ENCODE results near the gene BACH2.

Gene BACH2

DNA sequence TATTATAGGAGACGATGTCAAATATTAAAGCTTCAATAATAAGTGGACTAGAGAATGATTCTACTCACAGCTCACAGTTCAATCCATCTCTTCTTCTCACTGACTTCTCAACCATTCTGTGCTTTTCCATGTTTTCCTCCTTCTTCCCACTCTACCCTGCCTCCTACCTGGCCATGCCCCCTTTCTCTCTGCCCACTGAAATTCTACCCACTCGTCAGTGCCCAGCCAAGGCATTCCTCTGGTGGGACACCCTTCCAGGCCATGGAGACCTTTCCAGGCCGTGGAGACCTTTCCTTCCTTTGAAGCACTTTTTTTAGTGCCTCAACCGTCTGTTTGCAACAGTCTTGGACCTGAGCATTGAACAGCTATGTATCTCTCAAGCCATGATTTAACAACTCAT, 18.5 kb downstream of the BACH2 start:
- Histone ChIP-seq H2AFZ (no peak overlapping the region), H3K9ac (no peak overlapping the region), H3K4me1 (peaks cover 16% of the 10 kb centered on the region), H3K4me3 (ENCODE audit: low read depth, low read length) (no peak overlapping the region), H3K36me3 (ENCODE audit: control insufficient read depth, insufficient read depth, low read length) (no peaks in the 10 kb centered on the region), H3K79me2 (peaks cover 12% of the 10 kb centered on the region), H3K27ac (no peak overlapping the region), H3K27me3 (ENCODE audit: control insufficient read depth, insufficient read depth, low read length) (no peaks in the 10 kb centered on the region), H3K4me2 (ENCODE audit: low read length) (no peak overlapping the region), H3K9me3 (ENCODE audit: control insufficient read depth, low read length) (no peaks in the 10 kb centered on the region)
- TF ChIP-seq, protein P1, sequence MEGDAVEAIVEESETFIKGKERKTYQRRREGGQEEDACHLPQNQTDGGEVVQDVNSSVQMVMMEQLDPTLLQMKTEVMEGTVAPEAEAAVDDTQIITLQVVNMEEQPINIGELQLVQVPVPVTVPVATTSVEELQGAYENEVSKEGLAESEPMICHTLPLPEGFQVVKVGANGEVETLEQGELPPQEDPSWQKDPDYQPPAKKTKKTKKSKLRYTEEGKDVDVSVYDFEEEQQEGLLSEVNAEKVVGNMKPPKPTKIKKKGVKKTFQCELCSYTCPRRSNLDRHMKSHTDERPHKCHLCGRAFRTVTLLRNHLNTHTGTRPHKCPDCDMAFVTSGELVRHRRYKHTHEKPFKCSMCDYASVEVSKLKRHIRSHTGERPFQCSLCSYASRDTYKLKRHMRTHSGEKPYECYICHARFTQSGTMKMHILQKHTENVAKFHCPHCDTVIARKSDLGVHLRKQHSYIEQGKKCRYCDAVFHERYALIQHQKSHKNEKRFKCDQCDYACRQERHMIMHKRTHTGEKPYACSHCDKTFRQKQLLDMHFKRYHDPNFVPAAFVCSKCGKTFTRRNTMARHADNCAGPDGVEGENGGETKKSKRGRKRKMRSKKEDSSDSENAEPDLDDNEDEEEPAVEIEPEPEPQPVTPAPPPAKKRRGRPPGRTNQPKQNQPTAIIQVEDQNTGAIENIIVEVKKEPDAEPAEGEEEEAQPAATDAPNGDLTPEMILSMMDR (IDR thresholded peaks at IDR 0.05): no peak

DNA sequence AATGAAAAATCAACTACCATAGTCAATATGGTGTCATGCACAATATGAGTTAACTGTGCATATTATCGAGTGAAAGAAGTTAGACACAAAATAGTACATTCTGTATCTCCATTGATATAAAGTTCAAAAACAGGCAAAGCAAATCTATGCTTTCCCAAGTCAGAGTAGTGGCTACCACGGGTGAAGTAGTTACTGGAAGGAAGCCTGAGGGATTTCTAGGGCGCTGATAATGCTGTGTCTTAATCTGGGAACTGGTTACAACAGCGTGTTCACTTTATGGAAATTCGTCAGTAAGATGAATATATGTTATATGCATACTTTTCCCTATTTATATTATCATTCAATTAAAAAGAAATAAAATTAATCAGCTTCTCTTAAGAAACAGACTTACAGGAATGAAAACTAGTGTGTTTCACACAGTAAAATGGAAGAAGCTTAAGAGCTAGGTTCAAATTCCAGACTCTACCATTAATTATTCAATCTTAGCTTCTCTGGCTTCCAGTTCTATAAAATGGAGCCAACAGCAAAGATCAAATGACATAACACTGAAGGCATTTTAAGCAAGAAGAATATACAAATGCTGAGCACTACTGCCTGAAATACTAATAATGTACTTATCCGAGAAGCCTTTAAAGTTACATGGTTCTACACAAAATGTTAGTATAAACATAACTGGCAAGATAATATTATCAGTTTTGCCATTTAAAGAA, 19.2 kb downstream of the BACH2 start:
- Histone ChIP-seq H3K36me3 (ENCODE audit: control insufficient read depth, insufficient read depth, low read length) (no peaks in the 10 kb centered on the region), H3K4me2 (ENCODE audit: low read length) (no peak overlapping the region), H3K4me1 (peaks cover 16% of the 10 kb centered on the region), H3K4me3 (ENCODE audit: low read depth, low read length) (no peak overlapping the region), H3K9me3 (ENCODE audit: control insufficient read depth, low read length) (no peaks in the 10 kb centered on the region), H3K27me3 (ENCODE audit: control insufficient read depth, insufficient read depth, low read length) (no peaks in the 10 kb centered on the region), H3K27ac (no peak overlapping the region), H3K79me2 (peaks cover 12% of the 10 kb centered on the region), H3K9ac (no peak overlapping the region), H2AFZ (no peak overlapping the region)
- TF ChIP-seq, protein P1 (IDR thresholded peaks at IDR 0.05): no peak

DNA sequence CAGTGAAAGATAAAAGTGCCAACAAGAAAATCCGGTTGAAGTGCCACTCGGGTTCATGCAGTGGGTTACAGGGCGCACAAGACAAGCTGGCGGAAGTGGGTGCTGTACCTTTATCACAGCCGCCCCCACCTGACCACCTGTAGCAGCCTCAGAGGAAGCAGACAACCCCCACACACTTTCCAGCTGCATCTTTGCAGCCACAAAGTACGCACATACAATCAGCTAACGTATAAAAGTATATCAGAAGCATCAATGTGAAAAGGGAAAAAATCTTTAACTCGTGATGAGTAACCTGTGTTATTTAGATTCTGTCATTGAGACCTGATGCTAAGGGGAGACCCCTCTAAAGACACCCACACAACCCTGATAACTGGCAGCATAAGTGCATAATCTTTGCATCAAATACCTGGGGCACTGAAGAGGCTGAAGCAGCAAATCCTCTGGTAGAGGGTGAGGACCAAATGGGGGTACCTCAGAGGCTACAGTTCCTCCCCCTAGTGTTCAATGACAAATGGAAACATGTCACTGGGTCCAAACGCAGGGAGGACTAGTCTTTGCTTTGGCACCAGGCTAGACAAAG, 22.1 kb downstream of the BACH2 start:
- Histone ChIP-seq H3K27me3 (ENCODE audit: control insufficient read depth, insufficient read depth, low read length) (no peaks in the 10 kb centered on the region), H3K4me2 (ENCODE audit: low read length) (peak overlapping the region; percentile 10), H2AFZ (no peak overlapping the region), H3K27ac (no peak overlapping the region), H3K9ac (no peak overlapping the region), H3K4me3 (ENCODE audit: low read depth, low read length) (no peak overlapping the region), H3K4me1 (peaks cover 16% of the 10 kb centered on the region), H3K36me3 (ENCODE audit: control insufficient read depth, insufficient read depth, low read length) (no peaks in the 10 kb centered on the region), H3K9me3 (ENCODE audit: control insufficient read depth, low read length) (no peaks in the 10 kb centered on the region), H3K79me2 (peaks cover 2% of the 10 kb centered on the region)
- TF ChIP-seq, protein P1 (IDR thresholded peaks at IDR 0.05): peak; percentile 34

DNA sequence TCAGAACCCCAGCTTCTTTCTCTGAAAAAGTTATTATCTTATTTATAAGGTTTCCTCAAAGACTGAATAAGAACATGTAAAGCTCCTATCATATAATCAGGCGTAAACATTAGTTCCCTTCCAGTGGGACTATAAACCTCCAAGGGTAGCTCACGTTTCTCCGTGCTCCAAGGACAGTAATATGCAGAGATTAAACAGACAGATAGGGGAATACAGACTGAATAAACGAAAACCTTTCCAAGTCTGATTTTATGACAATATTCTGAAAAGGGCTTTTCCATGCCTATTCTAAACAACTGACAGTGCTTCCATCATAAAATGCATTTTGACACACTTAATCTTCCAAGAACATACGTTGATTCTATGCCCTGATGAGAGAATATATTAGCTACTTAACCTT, 22.8 kb downstream of the BACH2 start:
- TF ChIP-seq, protein P1 (IDR thresholded peaks at IDR 0.05): no peak
- H3K79me2 ChIP-seq: peaks cover 2% of the 10 kb centered on the region
- no peaks in the 10 kb centered on the region for H3K9me3 ChIP-seq (ENCODE audit: control insufficient read depth, low read length)
- H3K4me3 ChIP-seq (ENCODE audit: low read depth, low read length): peak overlapping the region; percentile 4
- H2AFZ ChIP-seq: no peak overlapping the region
- no peaks in the 10 kb centered on the region for H3K36me3 ChIP-seq (ENCODE audit: control insufficient read depth, insufficient read depth, low read length)
- peak overlapping the region; percentile 10 for H3K4me2 ChIP-seq (ENCODE audit: low read length)
- H3K9ac ChIP-seq: no peak overlapping the region
- no peaks in the 10 kb centered on the region for H3K27me3 ChIP-seq (ENCODE audit: control insufficient read depth, insufficient read depth, low read length)
- peaks cover 16% of the 10 kb centered on the region for H3K4me1 ChIP-seq
- peak overlapping the region; percentile 37 for H3K27ac ChIP-seq

DNA sequence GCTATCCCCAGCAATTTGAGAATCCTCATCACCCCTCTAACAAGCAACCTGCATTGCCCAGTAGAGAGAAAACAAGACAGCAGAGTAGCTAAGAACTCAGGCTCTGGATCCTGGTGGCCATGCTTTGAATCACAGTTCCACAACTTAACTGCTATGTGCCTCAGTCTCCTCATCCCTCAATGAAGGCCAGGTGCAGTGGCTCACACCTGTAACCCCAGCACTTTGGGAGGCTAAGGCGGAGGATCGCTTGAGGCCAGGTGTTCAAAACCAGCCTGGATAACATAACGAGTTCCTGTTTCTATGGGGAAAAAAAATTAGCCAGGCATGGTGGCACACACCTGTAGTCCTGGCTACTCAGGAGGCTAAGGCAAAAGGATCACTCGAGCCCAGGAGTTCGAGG, 23.7 kb downstream of the BACH2 start:
- Histone ChIP-seq H3K4me1 (peaks cover 12% of the 10 kb centered on the region), H3K9me3 (ENCODE audit: control insufficient read depth, low read length) (no peaks in the 10 kb centered on the region), H3K9ac (no peak overlapping the region), H3K27me3 (ENCODE audit: control insufficient read depth, insufficient read depth, low read length) (no peaks in the 10 kb centered on the region), H3K36me3 (ENCODE audit: control insufficient read depth, insufficient read depth, low read length) (no peaks in the 10 kb centered on the region), H3K27ac (no peak overlapping the region), H3K4me2 (ENCODE audit: low read length) (no peak overlapping the region), H3K79me2 (peaks cover 2% of the 10 kb centered on the region), H3K4me3 (ENCODE audit: low read depth, low read length) (no peak overlapping the region), H2AFZ (no peak overlapping the region)
- TF ChIP-seq, protein P1 (IDR thresholded peaks at IDR 0.05): no peak

Measured in parathyroid adenoma (tissue), 2 donors.